Activated CD4-positive, CD25-positive, alpha-beta regulatory T cell treated with anti-CD3 and anti-CD28 coated beads, Interleukin-2, amount 50 U/mL, for 72 hours (primary cell): ENCODE measurements around the gene OSCP1.

Experiments
- DNase-seq: peaks from one replicate; pipeline ENCODE4 v3.0.0; 2021

OSCP1 gene

DNA sequence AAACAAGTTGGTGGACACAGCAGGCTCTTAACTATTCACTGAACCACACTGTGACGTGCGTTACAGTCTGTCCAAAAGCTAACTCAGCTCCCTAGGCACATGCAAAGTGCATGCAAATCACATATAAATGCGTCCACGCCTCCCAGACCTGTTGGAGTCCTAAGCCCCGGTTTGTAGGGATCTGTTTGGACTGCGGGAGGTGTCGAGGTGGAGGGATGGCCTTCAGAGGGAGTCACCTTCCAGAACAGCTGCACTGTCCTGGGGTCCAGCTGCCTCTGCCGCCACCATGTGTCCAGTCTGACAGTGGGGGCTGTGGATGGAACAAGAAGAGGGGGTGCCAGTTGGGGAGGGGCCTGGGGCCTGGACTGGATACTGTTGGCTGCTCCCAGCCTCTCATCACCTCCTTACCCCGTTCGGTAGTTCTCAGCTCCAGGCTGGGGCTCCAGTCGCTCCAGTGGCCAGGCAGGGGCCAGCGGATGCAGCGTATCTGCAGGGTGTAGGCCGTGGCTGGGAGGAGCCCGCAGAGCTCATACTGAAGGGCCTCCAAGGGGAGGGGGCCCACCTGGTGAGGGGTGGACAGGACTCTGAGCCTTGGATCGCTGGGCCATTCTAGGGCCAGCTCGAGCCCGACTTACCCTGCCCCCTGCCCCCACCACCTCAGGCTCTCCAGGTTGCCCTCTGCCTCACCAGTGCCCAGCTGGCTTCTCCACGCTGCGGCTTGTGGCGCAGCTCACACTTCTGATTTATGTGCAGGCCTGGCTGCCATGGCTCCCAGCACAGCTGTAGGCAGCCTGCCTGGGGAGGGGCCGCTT lies 21.8 kb upstream of the OSCP1 start:
- no peak for DNase-seq

- DNase-seq: no peak
Measured at GRCh38 chr1:36469163-36469562, 18.9 kb upstream of the OSCP1 start.

- no peak for DNase-seq
Measured at GRCh38 chr1:36467700-36468455, 17.6 kb upstream of the OSCP1 start.

- no peak for DNase-seq
Measured at GRCh38 chr1:36467027-36467410, 16.8 kb upstream of the OSCP1 start.

GRCh38 chr1:36466370-36467026 lies 16.2 kb upstream of the OSCP1 start:
- DNase-seq: no peak

- DNase-seq: no peak
Measured at GRCh38 chr1:36465731-36466369, 15.6 kb upstream of the OSCP1 start.

DNA sequence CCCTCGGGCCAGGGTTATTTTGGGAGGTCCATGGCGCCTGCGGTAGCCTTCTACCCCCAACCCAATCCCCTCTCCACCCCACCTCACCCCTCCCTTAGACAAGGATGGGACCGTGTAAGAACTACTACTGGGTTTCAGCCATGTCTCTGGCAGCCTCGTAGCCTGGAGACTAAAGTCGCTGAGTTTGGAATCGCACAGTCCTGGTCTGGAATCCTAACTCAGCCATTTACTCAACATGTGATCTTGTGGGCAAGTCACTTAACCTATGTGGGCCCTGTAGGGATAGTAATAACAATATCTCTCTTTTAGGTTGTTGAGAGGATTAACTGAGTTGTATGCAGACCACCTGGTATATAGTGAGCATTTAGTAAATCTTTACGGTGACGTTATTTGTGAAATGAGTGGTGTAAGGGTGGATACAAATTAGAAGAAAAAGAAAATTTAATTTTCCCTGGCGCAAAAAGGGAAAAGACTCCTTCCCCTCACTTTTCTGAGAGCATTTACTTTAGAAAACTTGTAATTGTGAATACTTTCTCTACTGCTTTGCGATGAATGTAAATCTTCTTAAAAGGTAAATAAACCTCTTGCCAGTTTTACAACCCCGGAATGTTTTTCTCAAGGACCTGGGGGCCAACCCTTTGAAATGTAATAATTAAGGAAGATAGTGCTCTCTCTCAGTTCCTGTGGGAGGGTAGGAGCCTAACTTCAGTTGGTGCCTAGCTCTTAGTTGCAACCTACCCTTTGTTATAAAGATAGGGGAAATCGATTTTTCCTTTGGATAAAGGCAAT lies 14.5 kb upstream of the OSCP1 start:
- no peak for DNase-seq

DNA sequence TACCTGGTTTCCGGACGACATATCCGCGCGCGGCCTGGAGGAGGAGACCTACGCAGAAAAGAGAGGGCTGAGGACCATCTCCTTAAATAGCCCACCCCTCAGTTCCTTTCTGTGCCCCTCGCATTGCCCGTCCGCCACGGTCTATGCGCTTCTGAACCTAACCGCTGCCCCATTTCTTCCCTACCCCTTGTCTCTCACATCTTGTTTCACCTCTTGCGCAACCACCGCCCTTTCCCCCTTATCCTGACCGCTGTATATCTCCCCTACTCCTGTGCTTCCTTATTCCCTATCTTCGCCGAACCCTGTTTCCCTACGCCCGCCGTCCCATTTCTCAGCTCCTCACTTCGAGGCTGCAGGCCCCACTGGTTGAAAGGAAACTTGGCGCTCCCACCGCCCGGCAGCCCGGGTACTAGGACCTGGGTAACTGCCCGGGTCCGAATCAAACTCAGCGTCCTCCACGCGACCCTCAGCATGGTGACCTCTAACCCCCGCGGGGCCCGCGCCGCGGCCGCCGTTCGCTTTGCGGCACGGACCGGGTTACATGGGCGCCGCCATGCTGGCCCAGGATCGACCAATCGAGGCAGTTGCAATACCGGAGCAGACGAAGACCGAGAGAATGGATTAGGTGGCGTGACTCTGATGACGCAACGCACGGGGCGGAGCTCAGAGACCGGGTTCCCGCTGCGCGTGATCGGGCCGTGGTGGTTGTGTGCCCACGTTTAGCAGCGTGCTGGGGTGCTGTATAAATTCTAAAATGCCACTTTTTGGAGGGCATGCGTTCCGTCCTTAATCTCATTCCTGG lies 13.8 kb upstream of the OSCP1 start, which contains the start of gene MRPS15:
MRPS15 (minus strand) TSS at position 582 of the 802 bp plus-strand sequence; CDS start at position 473, 109 bp downstream.
- peak; percentile 95 for DNase-seq

DNA sequence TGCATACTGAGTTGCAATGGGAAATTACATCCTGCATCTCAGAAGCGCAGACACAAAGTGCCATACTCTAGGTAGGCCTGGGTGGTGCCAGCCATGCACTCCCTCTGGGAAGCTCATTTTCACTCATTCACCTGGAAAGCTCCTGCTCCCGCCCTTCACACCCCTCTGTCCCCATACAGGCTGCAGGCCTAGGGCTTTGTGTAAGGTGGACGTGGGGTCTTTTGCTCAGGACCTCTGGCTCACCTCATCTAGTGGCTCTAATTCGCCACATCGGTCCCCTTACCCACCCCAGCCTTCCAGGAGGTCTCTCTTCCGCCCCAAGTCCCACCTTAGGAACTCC lies 13.2 kb upstream of the OSCP1 start:
- DNase-seq: no peak

DNA sequence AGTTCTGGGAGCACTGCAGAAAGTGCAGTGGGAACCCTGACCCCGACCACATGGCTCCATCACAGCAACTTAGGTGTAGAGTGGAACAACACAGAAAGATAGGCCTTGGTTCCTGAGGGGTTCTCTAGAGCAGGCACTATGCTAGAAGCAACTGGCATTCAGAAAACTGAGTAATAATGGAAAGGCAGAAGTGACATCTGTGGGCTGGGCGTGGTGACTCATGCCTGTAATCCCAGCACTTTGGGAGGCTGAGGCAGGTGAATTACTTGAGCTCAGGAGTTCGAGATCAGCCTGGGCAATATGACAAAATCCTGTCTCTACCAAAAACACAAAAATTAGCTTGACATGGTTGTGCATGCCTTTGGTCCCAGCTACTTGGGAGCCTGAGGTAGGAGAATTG lies 8.7 kb upstream of the OSCP1 start:
- no peak for DNase-seq

DNA sequence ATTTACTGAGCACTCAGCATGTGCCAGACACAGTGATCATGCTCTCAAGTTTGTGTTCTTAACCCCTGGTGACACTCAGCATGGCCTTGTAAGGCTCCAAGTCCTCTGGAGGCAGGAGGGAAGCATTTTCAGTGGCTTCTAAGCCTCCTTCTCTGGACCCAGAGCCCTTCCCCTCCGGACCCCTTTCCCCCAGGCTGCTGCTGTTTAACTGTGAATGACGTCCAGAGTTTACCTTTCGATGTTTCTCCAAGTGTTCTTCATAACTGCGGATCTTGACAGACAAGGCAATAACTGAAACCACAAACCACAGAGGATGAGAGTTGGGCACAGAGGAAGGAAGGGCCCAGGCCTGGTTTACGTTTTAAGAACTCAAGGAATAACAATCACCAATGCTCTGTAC lies 7.4 kb upstream of the OSCP1 start:
- DNase-seq: no peak

GRCh38 chr1:36456391-36456928 lies 6.2 kb upstream of the OSCP1 start:
- DNase-seq: no peak

- no peak for DNase-seq
Measured at GRCh38 chr1:36455386-36455785, 5.1 kb upstream of the OSCP1 start.

DNA sequence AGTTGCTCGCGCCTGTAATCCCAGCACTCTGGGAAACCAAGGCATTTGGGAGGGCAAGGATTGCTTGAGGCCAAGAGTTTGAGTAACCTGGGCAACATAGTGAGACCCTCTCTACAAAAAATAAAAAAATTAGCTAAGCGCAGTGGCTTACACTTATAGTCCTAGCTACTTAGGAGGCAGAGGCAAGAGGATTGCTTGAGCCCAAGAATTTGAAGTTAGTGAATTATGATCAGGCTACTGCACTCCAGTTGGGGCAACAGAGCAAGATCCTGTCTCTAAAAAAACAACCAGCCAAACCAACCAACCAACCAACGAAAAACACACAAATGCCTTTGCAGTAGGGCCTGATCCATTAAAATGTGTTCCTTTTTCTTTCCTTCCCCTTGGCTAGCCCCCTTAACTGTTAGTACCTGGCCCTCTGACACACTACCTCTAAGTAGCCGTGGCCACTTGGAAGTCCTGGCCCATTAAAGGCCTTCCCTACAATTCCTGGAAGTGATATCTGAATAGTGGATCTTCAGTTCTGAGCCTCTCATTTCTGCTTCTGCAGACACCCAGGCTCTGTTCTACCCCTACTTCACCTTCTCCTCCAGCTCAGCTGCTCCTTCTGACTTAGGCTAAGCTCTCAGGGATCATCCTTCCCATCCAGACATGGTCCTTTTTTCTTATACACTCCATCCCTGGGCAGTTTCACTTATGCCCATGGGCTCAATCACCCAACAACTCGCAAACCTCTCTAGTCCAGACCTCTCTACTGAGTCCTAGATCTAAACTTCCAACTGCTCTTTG lies 3.5 kb upstream of the OSCP1 start:
- DNase-seq: no peak

DNA sequence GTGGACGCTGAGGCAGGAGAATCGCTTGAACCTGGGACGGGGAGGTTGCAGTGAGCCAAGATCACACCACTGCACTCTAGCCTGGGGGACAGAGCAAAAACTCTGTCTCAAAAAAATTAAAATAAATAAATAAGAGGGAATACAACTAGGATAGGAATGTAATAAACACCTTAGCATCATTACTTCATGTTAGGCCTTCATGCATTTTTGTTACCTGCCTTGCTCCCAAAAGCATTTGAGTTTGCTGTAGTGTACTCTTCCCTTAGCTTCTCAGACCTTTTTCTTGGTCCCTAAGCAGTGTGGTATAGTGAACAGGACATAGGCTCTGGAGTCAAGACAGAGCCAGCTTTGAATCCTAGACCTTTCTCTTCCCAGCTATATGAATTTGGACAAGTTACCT lies 2.8 kb upstream of the OSCP1 start:
- no peak for DNase-seq

DNA sequence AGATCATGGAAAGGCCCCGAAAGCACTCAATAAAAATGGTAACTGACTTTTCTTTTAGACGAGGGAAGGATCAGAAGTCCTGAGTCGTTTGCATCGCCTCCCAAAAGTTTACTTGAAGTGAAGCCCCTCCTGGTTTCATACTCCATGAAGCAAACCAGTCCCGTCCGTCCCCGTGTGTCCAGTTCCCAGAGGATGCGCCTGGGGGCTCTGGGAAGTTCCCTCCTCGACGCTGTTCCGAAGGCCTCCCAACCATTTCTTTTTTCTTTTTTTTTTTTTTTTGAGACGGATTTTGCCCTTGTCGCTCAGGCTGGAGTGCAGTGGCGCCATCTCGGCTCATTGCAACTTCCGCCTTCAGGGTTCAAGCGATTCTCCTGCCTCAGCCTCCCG lies 661 bp upstream of the OSCP1 start:
- DNase-seq: no peak

- DNase-seq: no peak
Measured at GRCh38 chr1:36448530-36449056, 1.7 kb downstream of the OSCP1 start.

GRCh38 chr1:36447450-36447849 lies 2.8 kb downstream of the OSCP1 start:
- DNase-seq: no peak

DNA sequence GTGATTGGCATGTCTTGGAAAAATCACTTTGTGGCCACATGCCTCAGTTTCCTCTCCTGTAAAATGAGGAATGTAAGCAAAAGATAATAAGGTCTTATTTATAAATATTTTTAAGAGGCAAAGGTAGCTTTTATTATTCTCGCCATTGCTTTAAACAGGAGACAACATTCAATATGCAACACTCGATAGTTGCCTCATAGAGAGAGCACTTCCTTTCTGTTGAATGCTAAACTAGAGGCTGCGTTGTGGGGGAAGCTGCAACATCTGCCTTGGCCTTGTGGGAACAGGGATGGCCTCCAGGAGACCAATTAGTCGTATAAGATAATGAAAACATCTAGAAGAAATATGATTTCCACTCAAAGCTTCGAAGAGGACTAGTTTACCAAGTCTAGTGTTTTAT lies 3.5 kb downstream of the OSCP1 start:
- no peak for DNase-seq

GRCh38 chr1:36446271-36446670 lies 4.0 kb downstream of the OSCP1 start:
- DNase-seq: no peak
